Nucleus accumbens (tissue), 56 donors: ENCODE results near the gene CNTD1.
"Not testable (repeated sequence)": the region's sequence is repeated elsewhere in the genome, so short reads cannot be mapped to it uniquely, and the experiment has no call there.

ENCODE experiments used
- DNase-seq, 56 donors: peaks; one replicate each; lab custom pipeline; 2025; lab: John Stamatoyannopoulos, UW

CNTD1 gene

DNA sequence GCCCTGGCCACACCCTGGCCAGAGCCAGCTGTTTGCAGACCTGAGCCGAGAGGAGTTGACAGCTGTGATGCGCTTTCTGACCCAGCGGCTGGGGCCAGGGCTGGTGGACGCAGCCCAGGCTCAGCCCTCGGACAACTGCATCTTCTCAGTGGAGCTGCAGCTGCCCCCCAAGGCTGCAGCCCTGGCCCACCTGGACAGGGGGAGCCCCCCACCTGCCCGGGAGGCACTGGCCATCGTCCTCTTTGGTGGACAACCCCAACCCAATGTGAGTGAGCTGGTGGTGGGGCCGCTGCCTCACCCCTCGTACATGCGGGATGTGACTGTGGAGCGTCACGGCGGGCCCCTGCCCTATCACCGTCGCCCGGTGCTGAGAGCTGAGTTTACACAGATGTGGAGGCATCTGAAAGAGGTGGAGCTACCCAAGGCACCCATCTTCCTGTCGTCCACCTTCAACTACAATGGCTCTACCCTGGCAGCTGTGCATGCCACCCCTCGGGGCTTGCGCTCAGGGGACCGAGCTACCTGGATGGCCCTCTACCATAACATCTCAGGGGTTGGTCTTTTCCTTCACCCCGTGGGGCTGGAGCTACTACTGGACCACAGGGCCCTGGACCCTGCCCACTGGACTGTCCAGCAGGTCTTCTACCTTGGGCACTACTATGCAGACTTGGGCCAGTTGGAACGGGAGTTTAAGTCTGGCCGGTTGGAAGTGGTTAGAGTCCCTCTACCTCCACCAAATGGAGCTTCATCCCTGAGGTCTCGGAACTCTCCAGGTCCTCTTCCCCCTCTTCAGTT is 46.3 kb downstream of the CNTD1 start:
- DNase-seq, result no peak

- DNase-seq, result no peak
These were observed 46.9 kb downstream of the CNTD1 start for GRCh38 chr17:42845556-42845917.

DNA sequence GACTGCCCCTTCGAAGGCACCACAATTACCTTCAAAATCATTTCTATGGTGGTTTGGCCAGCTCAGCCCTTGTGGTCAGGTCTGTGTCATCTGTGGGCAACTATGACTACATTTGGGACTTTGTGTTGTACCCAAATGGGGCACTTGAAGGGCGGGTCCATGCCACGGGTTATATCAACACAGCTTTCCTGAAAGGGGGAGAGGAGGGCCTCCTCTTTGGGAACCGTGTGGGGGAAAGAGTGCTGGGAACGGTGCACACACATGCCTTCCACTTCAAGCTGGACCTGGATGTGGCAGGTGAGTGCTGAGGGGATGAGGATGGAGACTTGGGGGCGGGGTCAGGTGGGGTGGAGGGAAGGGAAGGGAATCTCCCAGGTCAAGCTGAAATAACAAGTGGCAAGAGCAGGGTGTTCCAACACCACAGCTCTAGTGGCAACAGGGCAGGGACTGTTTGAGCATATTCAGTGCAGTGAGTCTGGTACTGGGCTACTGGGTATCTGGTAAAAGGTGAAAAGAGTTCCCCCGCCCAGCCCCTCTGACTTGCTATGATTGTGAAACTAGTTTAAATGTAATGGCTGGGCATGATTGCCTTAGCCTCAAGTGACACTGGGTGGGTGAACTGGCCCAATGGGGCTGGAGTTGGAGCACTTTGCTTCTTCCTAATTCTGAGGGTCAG is 47.4 kb downstream of the CNTD1 start:
- DNase-seq, result no peak

DNA sequence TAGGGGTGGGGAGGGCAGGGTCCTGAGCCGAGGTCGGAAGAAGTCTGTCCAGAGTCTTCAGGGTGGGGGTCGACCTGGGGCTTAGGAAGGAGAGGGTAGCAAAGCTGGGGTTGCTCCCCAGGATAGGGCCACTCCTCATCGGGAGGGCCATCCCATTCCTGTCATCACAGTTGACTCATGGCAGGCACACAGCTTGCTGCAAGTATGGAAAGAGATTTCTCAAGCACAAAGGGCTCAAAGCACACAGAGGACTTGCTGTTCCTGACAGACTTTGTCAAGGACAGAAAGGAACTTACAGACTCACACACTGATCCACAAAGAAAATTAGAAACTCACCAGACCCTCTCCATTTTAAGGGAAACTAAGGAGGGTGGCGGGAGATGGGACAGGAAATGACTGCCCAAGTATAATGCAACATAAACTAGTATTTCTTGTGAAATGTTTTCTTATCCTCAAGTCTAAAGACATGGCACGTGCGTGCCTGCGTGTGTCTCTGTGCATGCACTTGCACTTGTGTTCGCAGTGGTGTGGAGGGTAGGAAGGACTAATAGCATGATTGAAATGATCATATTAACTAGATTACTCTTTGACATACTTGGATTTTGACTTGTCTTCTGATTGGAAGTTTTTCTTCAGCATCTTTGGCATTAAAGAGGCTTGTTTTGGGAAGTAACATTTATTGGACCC is 48.1 kb downstream of the CNTD1 start:
- DNase-seq, result no peak

- DNase-seq, result no peak
These were observed 49.4 kb downstream of the CNTD1 start for GRCh38 chr17:42848093-42848492.

GRCh38 chr17:42849031-42849430 is 50.4 kb downstream of the CNTD1 start:
- no peak for DNase-seq

DNA sequence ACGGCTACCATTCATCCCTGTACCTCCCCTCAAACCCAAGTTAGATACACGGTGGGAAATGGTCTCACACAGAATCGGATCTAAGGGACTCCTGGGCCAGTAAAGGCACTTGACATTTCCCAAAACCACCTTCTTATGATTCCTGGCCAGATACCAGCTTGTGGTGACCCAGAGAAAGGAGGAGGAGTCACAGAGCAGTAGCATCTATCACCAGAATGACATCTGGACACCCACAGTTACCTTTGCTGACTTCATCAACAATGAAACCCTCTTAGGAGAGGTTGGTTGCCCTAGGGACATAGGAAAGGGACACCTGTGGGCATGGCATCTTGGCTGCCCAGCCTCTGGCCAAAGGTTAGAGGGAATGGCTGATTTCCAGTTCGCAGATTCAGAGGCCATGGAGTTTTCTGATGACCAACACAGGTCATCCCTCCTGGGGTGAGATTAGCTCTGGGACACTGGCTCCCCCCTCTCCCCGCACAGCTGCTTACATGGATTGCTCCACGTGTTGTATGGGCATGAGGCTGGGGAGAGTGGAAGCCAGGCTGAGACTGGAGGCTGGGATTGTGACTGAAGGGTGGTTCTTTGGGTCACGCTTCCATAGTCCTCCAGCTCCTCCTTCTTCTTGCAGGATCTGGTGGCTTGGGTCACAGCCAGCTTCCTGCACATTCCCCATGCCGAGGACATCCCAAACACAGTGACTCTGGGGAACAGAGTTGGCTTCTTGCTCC is 51.0 kb downstream of the CNTD1 start:
- DNase-seq, result no peak

DNA sequence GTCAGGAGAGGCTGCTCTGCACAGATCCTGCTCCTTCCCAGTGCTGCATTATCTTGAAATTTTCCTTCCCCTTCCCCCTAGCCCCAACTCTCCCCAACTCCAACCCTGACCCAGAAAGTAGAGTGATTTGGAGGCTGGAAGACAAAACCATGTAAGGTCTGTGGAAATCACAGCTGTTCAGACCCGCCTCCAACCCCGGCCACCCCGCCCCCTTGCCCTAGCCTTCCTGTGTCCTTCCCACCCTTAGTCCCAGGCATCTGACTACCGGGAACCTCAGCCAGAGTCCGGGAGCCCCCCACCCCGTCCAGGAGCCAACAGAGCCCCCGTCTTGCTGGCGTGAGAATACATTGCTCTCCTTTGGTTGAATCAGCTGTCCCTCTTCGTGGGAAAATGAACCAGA is 52.3 kb downstream of the CNTD1 start, which contains the start of gene AOC3:
Gene AOC3 (plus strand): TSS at position 246 of the 400 bp plus-strand sequence. CDS start 145 bp downstream, at position 391.
- DNase-seq, result no peak

DNA sequence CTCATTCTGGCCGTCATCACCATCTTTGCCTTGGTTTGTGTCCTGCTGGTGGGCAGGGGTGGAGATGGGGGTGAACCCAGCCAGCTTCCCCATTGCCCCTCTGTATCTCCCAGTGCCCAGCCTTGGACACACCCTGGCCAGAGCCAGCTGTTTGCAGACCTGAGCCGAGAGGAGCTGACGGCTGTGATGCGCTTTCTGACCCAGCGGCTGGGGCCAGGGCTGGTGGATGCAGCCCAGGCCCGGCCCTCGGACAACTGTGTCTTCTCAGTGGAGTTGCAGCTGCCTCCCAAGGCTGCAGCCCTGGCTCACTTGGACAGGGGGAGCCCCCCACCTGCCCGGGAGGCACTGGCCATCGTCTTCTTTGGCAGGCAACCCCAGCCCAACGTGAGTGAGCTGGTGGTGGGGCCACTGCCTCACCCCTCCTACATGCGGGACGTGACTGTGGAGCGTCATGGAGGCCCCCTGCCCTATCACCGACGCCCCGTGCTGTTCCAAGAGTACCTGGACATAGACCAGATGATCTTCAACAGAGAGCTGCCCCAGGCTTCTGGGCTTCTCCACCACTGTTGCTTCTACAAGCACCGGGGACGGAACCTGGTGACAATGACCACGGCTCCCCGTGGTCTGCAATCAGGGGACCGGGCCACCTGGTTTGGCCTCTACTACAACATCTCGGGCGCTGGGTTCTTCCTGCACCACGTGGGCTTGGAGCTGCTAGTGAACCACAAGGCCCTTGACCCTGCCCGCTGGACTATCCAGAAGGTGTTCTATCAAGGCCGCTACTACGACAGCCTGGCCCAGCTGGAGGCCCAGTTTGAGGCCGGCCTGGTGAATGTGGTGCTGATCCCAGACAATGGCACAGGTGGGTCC is 52.9 kb downstream of the CNTD1 start:
- not testable (repeated sequence) for DNase-seq

GRCh38 chr17:42852351-42852750 is 53.7 kb downstream of the CNTD1 start:
- DNase-seq, result no peak

GRCh38 chr17:42853004-42853403 is 54.3 kb downstream of the CNTD1 start:
- no peak for DNase-seq

- DNase-seq, result no peak
These were observed 54.9 kb downstream of the CNTD1 start for GRCh38 chr17:42853597-42853967.

DNA sequence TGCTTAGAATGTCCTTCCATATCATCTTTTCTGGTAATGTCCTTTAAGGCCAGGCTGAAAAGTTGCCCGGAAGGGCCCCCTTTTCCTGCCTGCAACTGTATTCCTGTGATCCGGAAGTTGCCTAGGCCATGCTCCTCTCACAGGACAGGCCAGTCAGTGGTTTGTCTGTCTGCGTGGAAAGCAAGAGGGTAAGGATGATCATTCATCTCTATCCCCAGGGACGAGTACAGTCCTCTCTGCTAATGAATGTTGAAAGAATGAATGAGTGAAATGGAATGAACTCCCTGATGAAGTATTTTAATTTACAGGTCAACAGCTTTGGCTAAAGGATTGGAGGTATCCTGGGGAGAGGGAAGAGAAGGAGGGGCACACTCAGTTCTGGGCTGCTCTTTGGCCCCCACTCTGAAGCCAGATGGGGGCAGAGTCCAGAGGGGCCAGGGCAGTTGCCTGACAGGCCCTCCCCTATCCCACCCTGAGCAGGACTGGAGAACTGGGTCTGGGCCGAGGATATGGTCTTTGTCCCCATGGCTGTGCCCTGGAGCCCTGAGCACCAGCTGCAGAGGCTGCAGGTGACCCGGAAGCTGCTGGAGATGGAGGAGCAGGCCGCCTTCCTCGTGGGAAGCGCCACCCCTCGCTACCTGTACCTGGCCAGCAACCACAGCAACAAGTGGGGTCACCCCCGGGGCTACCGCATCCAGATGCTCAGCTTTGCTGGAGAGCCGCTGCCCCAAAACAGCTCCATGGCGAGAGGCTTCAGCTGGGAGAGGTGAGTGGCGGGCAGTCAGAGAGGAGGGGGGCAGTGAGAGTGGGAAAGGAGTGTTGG is 55.5 kb downstream of the CNTD1 start:
- DNase-seq, result no peak

GRCh38 chr17:42855048-42855596 is 56.5 kb downstream of the CNTD1 start:
- no peak for DNase-seq

DNA sequence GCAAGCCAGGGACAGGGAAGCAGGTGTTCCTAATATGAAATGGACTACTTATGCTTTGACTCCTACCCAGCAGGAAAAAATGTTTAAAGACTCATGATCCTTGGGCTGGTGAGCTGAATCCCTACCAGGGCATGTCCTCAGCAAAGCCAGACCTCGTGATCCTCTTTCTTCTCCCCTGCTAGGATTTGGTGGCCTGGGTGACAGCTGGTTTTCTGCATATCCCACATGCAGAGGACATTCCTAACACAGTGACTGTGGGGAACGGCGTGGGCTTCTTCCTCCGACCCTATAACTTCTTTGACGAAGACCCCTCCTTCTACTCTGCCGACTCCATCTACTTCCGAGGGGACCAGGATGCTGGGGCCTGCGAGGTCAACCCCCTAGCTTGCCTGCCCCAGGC is 57.4 kb downstream of the CNTD1 start:
- not testable (repeated sequence) for DNase-seq

GRCh38 chr17:42856516-42856915 is 57.9 kb downstream of the CNTD1 start:
- DNase-seq, result not testable (repeated sequence)

GRCh38 chr17:42857389-42857788 is 58.7 kb downstream of the CNTD1 start:
- DNase-seq, result no peak
